ENCODE results near the gene NFKB2.

The NFKB2 gene

DNA sequence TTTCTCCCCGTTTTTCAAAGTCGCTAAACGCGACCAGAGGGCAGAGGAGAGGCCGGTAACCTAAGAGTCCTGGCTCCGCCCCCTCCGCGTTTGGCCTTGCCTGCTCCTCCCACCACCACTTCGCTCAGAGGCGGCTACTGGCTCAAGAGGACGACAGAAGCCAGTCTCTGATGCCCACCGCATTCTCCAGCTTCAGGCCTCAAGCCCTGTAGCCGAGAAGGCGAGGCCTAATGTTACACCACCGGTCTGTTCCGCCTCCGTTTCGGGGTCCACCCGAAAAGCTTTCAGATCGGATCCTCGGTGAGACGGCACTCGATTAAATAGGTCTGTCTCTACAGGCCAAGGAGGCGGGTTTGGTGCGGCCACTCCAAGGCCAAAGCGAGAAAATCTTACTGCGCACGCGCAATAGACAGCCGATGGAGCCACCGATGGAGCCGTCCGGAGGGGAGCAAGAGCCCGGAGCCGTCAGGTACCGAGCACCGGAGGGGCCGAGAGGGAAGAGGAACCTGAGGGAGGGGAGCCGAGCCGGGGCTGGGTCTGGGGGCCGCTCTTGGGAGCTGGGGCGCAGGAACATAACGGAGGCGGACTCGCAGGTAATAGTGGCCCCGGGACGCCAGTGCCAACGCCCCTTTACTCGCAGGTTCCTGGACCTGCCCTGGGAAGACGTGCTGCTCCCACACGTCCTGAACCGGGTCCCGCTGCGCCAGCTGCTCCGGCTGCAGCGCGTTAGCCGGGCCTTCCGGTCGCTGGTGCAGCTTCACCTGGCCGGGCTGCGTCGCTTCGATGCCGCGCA is 25.4 kb downstream of the NFKB2 start, which contains the start of gene FBXL15:
Gene FBXL15 (plus strand): TSS at position 123 of the 793 bp plus-strand sequence. CDS start 294 bp downstream, at position 417.
- H3K9ac ChIP-seq (ENCODE audit: low read length) = peak within 1 kb of the TSS; percentile 68
- no peaks in the 10 kb centered on the region for H3F3A ChIP-seq (ENCODE audit: insufficient read depth)
- no peaks in the 10 kb centered on the region for H3K9me2 ChIP-seq (replicated peaks; ENCODE audit: insufficient read depth, low read length)
- no peaks in the 10 kb centered on the region for H3K9me3 ChIP-seq (ENCODE audit: insufficient read depth, low read length)
- peak within 1 kb of the TSS; percentile 74 for H3K4me2 ChIP-seq (ENCODE audit: low read depth, low read length, poor library complexity, severe bottlenecking)
- no peaks in the 10 kb centered on the region for H3K79me2 ChIP-seq (ENCODE audit: insufficient read depth, low read length)
- peak within 1 kb of the TSS; percentile 79 for H3K27ac ChIP-seq (ENCODE audit: low read depth, low read length)
- no peaks in the 10 kb centered on the region for H4K20me1 ChIP-seq (ENCODE audit: low read depth, low read length)
- H3K27me3 ChIP-seq (ENCODE audit: low read length) = no peaks in the 10 kb centered on the region
- no peak for TF ChIP-seq EZH2phosphoT487 (conservative IDR thresholded peaks at IDR 0.05; ENCODE audit: low read length)
- TF ChIP-seq, protein P1, sequence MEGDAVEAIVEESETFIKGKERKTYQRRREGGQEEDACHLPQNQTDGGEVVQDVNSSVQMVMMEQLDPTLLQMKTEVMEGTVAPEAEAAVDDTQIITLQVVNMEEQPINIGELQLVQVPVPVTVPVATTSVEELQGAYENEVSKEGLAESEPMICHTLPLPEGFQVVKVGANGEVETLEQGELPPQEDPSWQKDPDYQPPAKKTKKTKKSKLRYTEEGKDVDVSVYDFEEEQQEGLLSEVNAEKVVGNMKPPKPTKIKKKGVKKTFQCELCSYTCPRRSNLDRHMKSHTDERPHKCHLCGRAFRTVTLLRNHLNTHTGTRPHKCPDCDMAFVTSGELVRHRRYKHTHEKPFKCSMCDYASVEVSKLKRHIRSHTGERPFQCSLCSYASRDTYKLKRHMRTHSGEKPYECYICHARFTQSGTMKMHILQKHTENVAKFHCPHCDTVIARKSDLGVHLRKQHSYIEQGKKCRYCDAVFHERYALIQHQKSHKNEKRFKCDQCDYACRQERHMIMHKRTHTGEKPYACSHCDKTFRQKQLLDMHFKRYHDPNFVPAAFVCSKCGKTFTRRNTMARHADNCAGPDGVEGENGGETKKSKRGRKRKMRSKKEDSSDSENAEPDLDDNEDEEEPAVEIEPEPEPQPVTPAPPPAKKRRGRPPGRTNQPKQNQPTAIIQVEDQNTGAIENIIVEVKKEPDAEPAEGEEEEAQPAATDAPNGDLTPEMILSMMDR (IDR thresholded peaks at IDR 0.05; ENCODE audit: insufficient read depth, low read length, poor library complexity, severe bottlenecking) = no peak
- H3K36me3 ChIP-seq (ENCODE audit: low read length) = no peaks in the 10 kb centered on the region
- peak within 1 kb of the TSS; percentile 82 for H3K4me3 ChIP-seq (ENCODE audit: insufficient read depth, low read length, poor library complexity, severe bottlenecking)
- H2AFZ ChIP-seq (ENCODE audit: low read depth, low read length, severe bottlenecking) = peak within 1 kb of the TSS; percentile 87

DNA sequence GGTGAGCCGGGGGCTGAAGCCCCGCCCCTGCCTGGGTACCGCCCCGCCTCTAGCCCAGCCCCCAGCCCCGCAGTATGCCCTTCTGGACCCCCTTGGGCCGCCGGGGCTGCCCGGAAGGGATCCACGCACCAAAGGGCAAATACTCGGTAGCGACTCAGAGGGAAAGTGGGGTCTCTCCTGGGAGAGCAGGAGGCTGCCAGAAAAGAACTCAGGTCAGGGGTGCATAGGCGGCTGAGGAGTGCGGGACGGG is 25.9 kb downstream of the NFKB2 start:
- Histone ChIP-seq H3K9ac (ENCODE audit: low read length) (peak overlapping the region; percentile 68), H3K27me3 (ENCODE audit: low read length) (no peaks in the 10 kb centered on the region), H3K27ac (ENCODE audit: low read depth, low read length) (peak overlapping the region; percentile 79), H3K79me2 (ENCODE audit: insufficient read depth, low read length) (no peaks in the 10 kb centered on the region), H3K9me2 (replicated peaks; ENCODE audit: insufficient read depth, low read length) (no peaks in the 10 kb centered on the region), H3K9me3 (ENCODE audit: insufficient read depth, low read length) (no peaks in the 10 kb centered on the region), H4K20me1 (ENCODE audit: low read depth, low read length) (no peaks in the 10 kb centered on the region), H2AFZ (ENCODE audit: low read depth, low read length, severe bottlenecking) (peak overlapping the region; percentile 36), H3K4me3 (ENCODE audit: insufficient read depth, low read length, poor library complexity, severe bottlenecking) (peak overlapping the region; percentile 82), H3F3A (ENCODE audit: insufficient read depth) (no peaks in the 10 kb centered on the region), H3K4me2 (ENCODE audit: low read depth, low read length, poor library complexity, severe bottlenecking) (peak overlapping the region; percentile 74), H3K36me3 (ENCODE audit: low read length) (no peaks in the 10 kb centered on the region)
- no peak for TF ChIP-seq EZH2phosphoT487 (conservative IDR thresholded peaks at IDR 0.05; ENCODE audit: low read length)
- TF ChIP-seq, protein P1 (IDR thresholded peaks at IDR 0.05; ENCODE audit: insufficient read depth, low read length, poor library complexity, severe bottlenecking) = no peak

DNA sequence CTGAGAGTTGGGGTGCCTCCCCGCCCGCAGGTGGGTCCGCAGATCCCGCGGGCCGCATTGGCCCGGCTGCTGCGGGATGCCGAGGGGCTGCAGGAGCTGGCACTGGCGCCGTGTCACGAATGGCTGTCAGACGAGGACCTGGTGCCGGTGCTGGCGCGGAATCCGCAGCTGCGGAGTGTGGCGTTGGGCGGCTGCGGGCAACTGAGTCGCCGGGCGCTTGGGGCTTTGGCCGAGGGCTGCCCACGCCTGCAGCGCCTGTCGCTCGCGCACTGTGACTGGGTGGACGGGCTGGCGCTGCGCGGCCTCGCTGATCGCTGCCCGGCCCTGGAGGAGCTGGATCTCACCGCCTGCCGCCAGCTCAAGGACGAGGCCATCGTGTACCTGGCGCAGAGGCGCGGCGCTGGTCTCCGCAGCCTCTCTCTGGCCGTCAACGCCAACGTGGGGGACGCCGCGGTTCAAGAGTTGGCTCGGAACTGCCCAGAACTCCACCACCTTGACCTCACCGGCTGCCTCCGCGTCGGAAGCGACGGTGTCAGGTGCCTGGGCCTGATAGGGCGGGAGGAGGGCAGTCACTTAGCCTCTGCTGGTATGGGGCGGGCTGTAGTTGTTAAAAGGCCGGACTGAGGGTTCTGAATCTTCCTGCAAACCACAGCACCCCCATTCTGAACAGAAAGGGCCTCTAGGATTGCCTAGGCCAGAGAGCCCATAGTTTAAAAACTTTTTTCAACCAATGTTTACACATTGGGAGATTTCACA is 26.4 kb downstream of the NFKB2 start:
- no peak for TF ChIP-seq EZH2phosphoT487 (conservative IDR thresholded peaks at IDR 0.05; ENCODE audit: low read length)
- TF ChIP-seq, protein P1 (IDR thresholded peaks at IDR 0.05; ENCODE audit: insufficient read depth, low read length, poor library complexity, severe bottlenecking) = no peak
- Histone ChIP-seq H3K27ac (ENCODE audit: low read depth, low read length) (peak overlapping the region; percentile 79), H3K27me3 (ENCODE audit: low read length) (no peaks in the 10 kb centered on the region), H3K36me3 (ENCODE audit: low read length) (no peaks in the 10 kb centered on the region), H2AFZ (ENCODE audit: low read depth, low read length, severe bottlenecking) (peak overlapping the region; percentile 36), H4K20me1 (ENCODE audit: low read depth, low read length) (no peaks in the 10 kb centered on the region), H3K9me3 (ENCODE audit: insufficient read depth, low read length) (no peaks in the 10 kb centered on the region), H3K9me2 (replicated peaks; ENCODE audit: insufficient read depth, low read length) (no peaks in the 10 kb centered on the region), H3K4me3 (ENCODE audit: insufficient read depth, low read length, poor library complexity, severe bottlenecking) (peak overlapping the region; percentile 82), H3K4me2 (ENCODE audit: low read depth, low read length, poor library complexity, severe bottlenecking) (peak overlapping the region; percentile 74), H3F3A (ENCODE audit: insufficient read depth) (no peaks in the 10 kb centered on the region), H3K9ac (ENCODE audit: low read length) (peak overlapping the region; percentile 68), H3K79me2 (ENCODE audit: insufficient read depth, low read length) (no peaks in the 10 kb centered on the region)
